Measurements from ENCODE around the gene NMNAT1. TPM values are rescaled to one million over a fixed set of nuclear protein-coding genes. Genes with fewer than 3 reads are reported as not detected.

Gene NMNAT1
- total RNA-seq, 1 experiment from 2014 or later = 2.8 TPM

- H3K4me1 Mint-ChIP-seq = peaks cover 42 to 60% of the 10 kb centered on the region in 2 experiments
- Histone ChIP-seq H3K4ac (ENCODE audit: low read depth, low read length) (no peak overlapping the region), H4K91ac (ENCODE audit: insufficient read length, low read depth, low read length) (no peak overlapping the region), H3K79me1 (ENCODE audit: insufficient read depth, low read depth, low read length, poor library complexity, severe bottlenecking) (no peaks in the 10 kb centered on the region), H2BK12ac (ENCODE audit: insufficient read length, low read depth, low read length) (no peak overlapping the region), H2BK5ac (ENCODE audit: insufficient read length, low read length) (no peak overlapping the region), H2BK20ac (ENCODE audit: low read depth, low read length, poor library complexity, severe bottlenecking) (no peak overlapping the region), H4K8ac (replicated peaks; ENCODE audit: insufficient read length, low read depth, low read length) (no peak overlapping the region), H2BK120ac (ENCODE audit: low read depth, low read length, poor library complexity, severe bottlenecking) (no peak overlapping the region), H3K23ac (ENCODE audit: insufficient read length, low read depth, low read length) (no peak overlapping the region), H3K9me3 (ENCODE audit: control insufficient read depth, low read depth, low read length) (no peaks in the 10 kb centered on the region), H3K4me1 (ENCODE audit: insufficient read depth, low read length) (peaks cover 3% of the 10 kb centered on the region; the same call in 1 of the 2 replicates), H4K5ac (ENCODE audit: insufficient read length, low read depth, low read length) (no peak overlapping the region), H3K14ac (ENCODE audit: insufficient read depth, low read length) (no peak overlapping the region), H3K23me2 (ENCODE audit: insufficient read length, low read depth, low read length, poor library complexity, severe bottlenecking) (no peaks in the 10 kb centered on the region), H4K20me1 (ENCODE audit: control insufficient read depth, insufficient read depth, insufficient read length) (no peaks in the 10 kb centered on the region), H3T11ph (ENCODE audit: low read length) (no peak overlapping the region), H2AK5ac (ENCODE audit: insufficient read length, low read length) (no peak overlapping the region), H3K27me3 (ENCODE audit: insufficient read depth, low read length) (no peaks in the 10 kb centered on the region), H2AFZ (ENCODE audit: low read length) (no peak overlapping the region), H3K9ac (ENCODE audit: extremely low read depth, insufficient read length, low read length) (no peak overlapping the region), H3K27ac (ENCODE audit: insufficient read length, low read depth, low read length) (no peak overlapping the region), H3K79me2 (ENCODE audit: insufficient read depth, low read length) (no peaks in the 10 kb centered on the region), H2BK15ac (ENCODE audit: low read depth, low read length) (no peak overlapping the region), H3K4me2 (ENCODE audit: insufficient read depth, insufficient read length, low read length) (no peak overlapping the region), H3K56ac (ENCODE audit: insufficient read length, low read depth, low read length) (no peak overlapping the region), H3K18ac (ENCODE audit: insufficient read length, low read depth, low read length) (no peak overlapping the region)
- H3K4me3 Mint-ChIP-seq = no peak overlapping the region
- peak overlapping the region in 2 of 3 experiments; percentile 77 to 92; a peak in 5 of 7 replicates for H3K27ac Mint-ChIP-seq
- no CpG with 5 or more reads among the region's 5 CpGs for WGBS (ENCODE audit: extremely low coverage, insufficient read length, low lambda C conversion rate)
- H3K9me3 Mint-ChIP-seq = no peaks in the 10 kb centered on the region
- DNase-seq = no peak
- no peaks in the 10 kb centered on the region for H3K27me3 Mint-ChIP-seq (ENCODE audit: low read depth)
- peaks cover 4 to 18% (median 10%) of the 10 kb centered on the region in 3 experiments; a peak in 5 of 7 replicates for H3K36me3 Mint-ChIP-seq (ENCODE audit: insufficient read depth in 1 of 3, low read depth in 3 of 3)
- TF ChIP-seq CTCF (conservative IDR thresholded peaks at IDR 0.05) = no peak
These were observed 16.0 kb upstream of the NMNAT1 start for GRCh38 chr1:9927259-9927658.
